ENCODE results near the gene CBFA2T3.
"Not testable (repeated sequence)": the region's sequence is repeated elsewhere in the genome, so short reads cannot be mapped to it uniquely, and the experiment has no call there.

Gene CBFA2T3

GRCh38 chr16:88922826-88923410, 54.1 kb downstream of the CBFA2T3 start:
- no peak for TF ChIP-seq CTCF (IDR thresholded peaks at IDR 0.05)
- H3K27ac ChIP-seq = peak overlapping the region in 1 of 2 donors; percentile 64
- no peak for DNase-seq (ENCODE audit: low spot score)
- no peak overlapping the region for H3K4me3 ChIP-seq

- DNase-seq (ENCODE audit: low spot score) = no peak
- Histone ChIP-seq H3K4me3 (peak overlapping the region; percentile 30), H3K27ac (peak overlapping the region in 1 of 2 donors; percentile 64)
- TF ChIP-seq CTCF (IDR thresholded peaks at IDR 0.05) = no peak
Measured at GRCh38 chr16:88922114-88922825, 54.7 kb downstream of the CBFA2T3 start.

GRCh38 chr16:88921591-88921990, 55.4 kb downstream of the CBFA2T3 start:
- TF ChIP-seq CTCF (IDR thresholded peaks at IDR 0.05) = no peak
- Histone ChIP-seq H3K27ac (peak overlapping the region in 1 of 2 donors; percentile 64), H3K4me3 (peak overlapping the region; percentile 30)
- no peak for DNase-seq (ENCODE audit: low spot score)

- peak overlapping the region; percentile 30 for H3K4me3 ChIP-seq
- H3K27ac ChIP-seq = peak overlapping the region in 1 of 2 donors; percentile 64
- TF ChIP-seq CTCF (IDR thresholded peaks at IDR 0.05) = no peak
- DNase-seq (ENCODE audit: low spot score) = no peak
Measured at GRCh38 chr16:88920618-88921590, 56.1 kb downstream of the CBFA2T3 start.

GRCh38 chr16:88919936-88920335, 57.1 kb downstream of the CBFA2T3 start:
- no peak for TF ChIP-seq CTCF (IDR thresholded peaks at IDR 0.05)
- no peak overlapping the region for H3K27ac ChIP-seq
- H3K4me3 ChIP-seq = no peak overlapping the region
- no peak for DNase-seq (ENCODE audit: low spot score)

- H3K4me3 ChIP-seq; H3K27ac ChIP-seq; DNase-seq (ENCODE audit: low spot score): not testable (repeated sequence)
Measured at GRCh38 chr16:88918896-88919295, 58.1 kb downstream of the CBFA2T3 start.

- H3K27ac ChIP-seq = no peak overlapping the region
- H3K4me3 ChIP-seq = no peak overlapping the region
- DNase-seq (ENCODE audit: low spot score) = no peak
- no peak for TF ChIP-seq CTCF (IDR thresholded peaks at IDR 0.05)
Measured at GRCh38 chr16:88917915-88918627, 58.9 kb downstream of the CBFA2T3 start.
